Prostate gland (tissue), 2 donors: ENCODE results near the gene BPIFB3. TPM values are rescaled to one million over a fixed set of nuclear protein-coding genes. Genes with fewer than 3 reads are reported as not detected.
A peak's percentile ranks its signal among the peaks of the same experiment; 100 is the strongest.

ENCODE experiments used
- DNase-seq: peaks from one replicate; pipeline ENCODE4 v3.0.0-alpha.2; 2019; ENCODE audit warnings: low spot score
- H3K27ac ChIP-seq, 2 donors: fragments of 200-600 bp; sonication (generic); 2 replicates each; pipeline ENCODE4 v1.5.1; 2017 to 2019
- H3K27me3 ChIP-seq: fragments of 200-600 bp; sonication (generic); replicated peaks from 2 replicates; pipeline ENCODE4 v1.5.1; 2019; ENCODE audit not compliant: insufficient read depth
- H3K36me3 ChIP-seq, 2 donors: fragments of 200-600 bp; sonication (generic); 1 replicate in 1 of 2; 2 replicates in 1 of 2; pipeline versions ENCODE4 v1.5.1 to v1.8.1; 2017 to 2019
- H3K4me1 ChIP-seq: fragments of 200-600 bp; sonication (generic); replicated peaks from 2 replicates; pipeline ENCODE4 v1.5.1; 2019
- H3K4me3 ChIP-seq, 2 donors: fragments of 200-600 bp; sonication (generic); 2 replicates each; pipeline ENCODE4 v1.5.1; 2017 to 2019
- H3K9me3 ChIP-seq: fragments of 200-600 bp; sonication (generic); 2 replicates; pipeline ENCODE4 v1.5.1; 2017
- CTCF ChIP-seq, 4 experiments: fragments of 200-600 bp in 2 of 4; fragments of 450-650 bp in 2 of 4; sonication (generic) in 2 of 4; IDR thresholded peaks; 1 replicate in 3 of 4; 2 replicates in 1 of 4; pipeline ENCODE4 v1.5.1; 2016 to 2019; ENCODE audit warnings: antibody characterized with exemption in 4 of 4, mild to moderate bottlenecking in 2 of 4, moderate library complexity in 2 of 4
- POLR2A ChIP-seq: fragments of 450-650 bp; IDR thresholded peaks from one replicate; pipeline ENCODE4 v1.6.1; 2016; ENCODE audit warnings: antibody characterized with exemption, mild to moderate bottlenecking
- POLR2AphosphoS5 ChIP-seq: sonication (generic); formaldehyde crosslinking; IDR thresholded peaks from one replicate; pipeline ENCODE4 v1.6.1; 2017; ENCODE audit warnings: antibody characterized with exemption
- WGBS: methylation state at CpG from one replicate; pipeline ENCODE4 v1.1.5; 2018; 5-methylcytosine and 5-hydroxymethylcytosine counted together
- intact Hi-C: fragments of 100-400 bp; cut with DNase I; formaldehyde crosslinking; loops from one replicate; pipeline ENCODE4 v1.14.2; 2022
- total RNA-seq, 2 donors: library from RNA; depleted of rRNA; stranded (reverse); fragments of >200 nt; gene quantifications; one replicate each; pipeline ENCODE4 v1.1.0, GENCODE V29; 2016

Gene BPIFB3
- total RNA-seq, 2 donors from 2014 or later, result not detected

GRCh38 chr20:33010133-33010504, 43.6 kb upstream of the BPIFB3 start:
- 38% methylated on average over 5 of the region's 5 CpGs for WGBS
- DNase-seq, result peak; percentile 61
- Histone ChIP-seq H3K36me3 (no peaks in the 10 kb centered on the region), H3K9me3 (no peaks in the 10 kb centered on the region), H3K27ac (no peak overlapping the region), H3K27me3 (no peaks in the 10 kb centered on the region), H3K4me3 (no peak overlapping the region), H3K4me1 (peaks cover 4% of the 10 kb centered on the region)
- intact Hi-C loops, result no loop called here
- TF ChIP-seq POLR2A (no peak), POLR2AphosphoS5 (peak; percentile 75), CTCF (IDR thresholded peaks at IDR 0.05) (no peak)

- intact Hi-C loops, result no loop called here
- peaks cover 4% of the 10 kb centered on the region for H3K4me1 ChIP-seq
- TF ChIP-seq CTCF (IDR thresholded peaks at IDR 0.05) (no peak), POLR2A (no peak), POLR2AphosphoS5 (no peak)
Observed at GRCh38 chr20:33010674-33011449, 42.8 kb upstream of the BPIFB3 start.

GRCh38 chr20:33012327-33013189, 41.1 kb upstream of the BPIFB3 start:
- TF ChIP-seq CTCF (IDR thresholded peaks at IDR 0.05) (no peak), POLR2A (no peak)
- intact Hi-C loops, result no loop called here
- H3K36me3 ChIP-seq, result no peaks in the 10 kb centered on the region
- H3K4me3 ChIP-seq, result no peak overlapping the region
- H3K27ac ChIP-seq, result no peak overlapping the region
- no peaks in the 10 kb centered on the region for H3K27me3 ChIP-seq
- no peak for DNase-seq
- peaks cover 4% of the 10 kb centered on the region for H3K4me1 ChIP-seq
- H3K9me3 ChIP-seq, result no peaks in the 10 kb centered on the region
- 81% methylated on average over 15 of the region's 15 CpGs for WGBS

More at GRCh38 chr20:33010674-33011449, 42.8 kb upstream of the BPIFB3 start:
- whole genome bisulfite sequencing, result 88% methylated on average over 7 of the region's 8 CpGs
- no peaks in the 10 kb centered on the region for H3K36me3 ChIP-seq
- no peak for DNase-seq
- H3K27me3 ChIP-seq, result no peaks in the 10 kb centered on the region
- no peak overlapping the region for H3K4me3 ChIP-seq
- H3K9me3 ChIP-seq, result no peaks in the 10 kb centered on the region
- H3K27ac ChIP-seq, result no peak overlapping the region

GRCh38 chr20:33013701-33014326, 39.9 kb upstream of the BPIFB3 start:
- Histone ChIP-seq H3K4me3 (no peak overlapping the region), H3K4me1 (peaks cover 4% of the 10 kb centered on the region), H3K27ac (no peak overlapping the region), H3K27me3 (no peaks in the 10 kb centered on the region), H3K36me3 (no peaks in the 10 kb centered on the region), H3K9me3 (no peaks in the 10 kb centered on the region)
- no peak for TF ChIP-seq POLR2AphosphoS5
- TF ChIP-seq POLR2A, result no peak
- no peak for TF ChIP-seq CTCF (IDR thresholded peaks at IDR 0.05)
- intact Hi-C loops, result no loop called here
- 70% methylated on average over 12 of the region's 12 CpGs for WGBS
- no peak for DNase-seq
